Gastroesophageal sphincter (tissue), 4 donors: ENCODE results near the gene DGKG. TPM values are rescaled to one million over a fixed set of nuclear protein-coding genes. Genes with fewer than 3 reads are reported as not detected.
A peak's percentile ranks its signal among the peaks of the same experiment; 100 is the strongest.

Source experiments
- ATAC-seq: fragments of 150-250 bp; one replicate; pipeline ENCODE4 v1.9.1; 2016; ENCODE audit warnings: mild to moderate bottlenecking, moderate library complexity
- H3K27ac ChIP-seq, 4 donors: fragments of 200-600 bp; sonication (generic) in 3 of 4; 1 replicate in 3 of 4; 2 replicates in 1 of 4; pipeline ENCODE4 v1.5.1; 2016 to 2019
- H3K27me3 ChIP-seq: fragments of 200-600 bp; sonication (generic); one replicate; pipeline ENCODE4 v1.5.1; 2019
- H3K36me3 ChIP-seq, 2 donors: fragments of 200-600 bp; sonication (generic); one replicate each; pipeline ENCODE4 v1.5.1; 2019; ENCODE audit warnings: control low read depth in 1 of 2
- H3K4me1 ChIP-seq, 3 donors: fragments of 200-600 bp; sonication (generic); 1 replicate in 2 of 3; 2 replicates in 1 of 3; pipeline ENCODE4 v1.5.1; 2016 to 2019; ENCODE audit warnings: control low read depth in 2 of 3
- H3K4me3 ChIP-seq, 2 donors: fragments of 200-600 bp; sonication (generic); one replicate each; pipeline ENCODE4 v1.5.1; 2019; ENCODE audit warnings: mild to moderate bottlenecking in 1 of 2, moderate library complexity in 1 of 2
- H3K9me3 ChIP-seq, 3 donors: fragments of 200-600 bp; sonication (generic); one replicate each; pipeline ENCODE4 v1.5.1; 2017 to 2019; ENCODE audit warnings: control low read depth in 2 of 3
- EP300 ChIP-seq: sonication (generic); formaldehyde crosslinking; IDR thresholded peaks from one replicate; pipeline ENCODE4 v1.6.1; 2017; ENCODE audit warnings: antibody characterized with exemption, mild to moderate bottlenecking
- POLR2A ChIP-seq, 2 donors: fragments of 450-650 bp; IDR thresholded peaks; one replicate each; pipeline ENCODE4 v1.6.1; 2017; ENCODE audit warnings: antibody characterized with exemption in 2 of 2, mild to moderate bottlenecking in 2 of 2, moderate library complexity in 1 of 2
- POLR2AphosphoS5 ChIP-seq: sonication (generic); formaldehyde crosslinking; IDR thresholded peaks from one replicate; pipeline ENCODE4 v1.6.1; 2017; ENCODE audit warnings: antibody characterized with exemption
- WGBS, 2 donors: methylation state at CpG; one replicate each; pipeline ENCODE4 v1.1.5; 2018; ENCODE audit warnings: low coverage in 1 of 2; 5-methylcytosine and 5-hydroxymethylcytosine counted together
- total RNA-seq, 4 donors: library from RNA; depleted of rRNA; stranded (reverse); fragments of >200 nt; gene quantifications; one replicate each; pipeline ENCODE4 v1.1.0, GENCODE V29; 2016
- TF ChIP-seq, protein P1 (sequence below), 4 experiments: fragments of 200-600 bp in 2 of 4; fragments of 450-650 bp in 2 of 4; sonication (generic) in 1 of 4; IDR thresholded peaks; one replicate each; pipeline ENCODE4 v1.5.1; 2017 to 2019; ENCODE audit warnings: antibody characterized with exemption in 4 of 4, mild to moderate bottlenecking in 2 of 4, moderate library complexity in 2 of 4

Gene DGKG
- total RNA-seq, 4 donors from 2014 or later: 46.3 to 134 (median 90.4) TPM

DNA sequence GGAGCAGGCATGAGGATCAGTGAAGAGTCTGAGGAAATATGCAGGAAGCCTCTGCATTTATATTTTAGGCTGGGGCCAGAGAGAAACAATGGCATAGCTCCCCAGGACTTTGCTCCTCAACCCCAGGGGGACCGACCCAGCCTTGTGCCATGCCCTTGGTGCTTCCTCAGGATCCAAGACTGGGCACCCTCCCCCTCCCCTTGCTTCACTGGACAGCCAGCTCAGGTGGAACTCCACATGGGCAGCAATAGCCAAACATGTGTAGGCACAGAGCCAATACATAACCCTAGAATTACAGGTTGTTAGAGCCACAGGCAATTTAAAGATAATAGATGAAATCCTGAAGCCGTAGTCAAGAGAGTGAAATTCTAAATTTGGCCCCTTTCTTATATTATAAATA is 180.1 kb downstream of the DGKG start:
- TF ChIP-seq POLR2AphosphoS5 (no peak), EP300 (no peak), POLR2A (IDR thresholded peaks at IDR 0.05) (no peak)
- TF ChIP-seq, protein P1, sequence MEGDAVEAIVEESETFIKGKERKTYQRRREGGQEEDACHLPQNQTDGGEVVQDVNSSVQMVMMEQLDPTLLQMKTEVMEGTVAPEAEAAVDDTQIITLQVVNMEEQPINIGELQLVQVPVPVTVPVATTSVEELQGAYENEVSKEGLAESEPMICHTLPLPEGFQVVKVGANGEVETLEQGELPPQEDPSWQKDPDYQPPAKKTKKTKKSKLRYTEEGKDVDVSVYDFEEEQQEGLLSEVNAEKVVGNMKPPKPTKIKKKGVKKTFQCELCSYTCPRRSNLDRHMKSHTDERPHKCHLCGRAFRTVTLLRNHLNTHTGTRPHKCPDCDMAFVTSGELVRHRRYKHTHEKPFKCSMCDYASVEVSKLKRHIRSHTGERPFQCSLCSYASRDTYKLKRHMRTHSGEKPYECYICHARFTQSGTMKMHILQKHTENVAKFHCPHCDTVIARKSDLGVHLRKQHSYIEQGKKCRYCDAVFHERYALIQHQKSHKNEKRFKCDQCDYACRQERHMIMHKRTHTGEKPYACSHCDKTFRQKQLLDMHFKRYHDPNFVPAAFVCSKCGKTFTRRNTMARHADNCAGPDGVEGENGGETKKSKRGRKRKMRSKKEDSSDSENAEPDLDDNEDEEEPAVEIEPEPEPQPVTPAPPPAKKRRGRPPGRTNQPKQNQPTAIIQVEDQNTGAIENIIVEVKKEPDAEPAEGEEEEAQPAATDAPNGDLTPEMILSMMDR (IDR thresholded peaks at IDR 0.05): no peak
- H3K9me3 ChIP-seq: no peaks in the 10 kb centered on the region
- WGBS, 2 donors: 83 to 94% methylated on average over 2 of the region's 2 CpGs
- H3K4me3 ChIP-seq: no peak overlapping the region
- no peaks in the 10 kb centered on the region for H3K27me3 ChIP-seq
- no peak for ATAC-seq
- no peak overlapping the region for H3K27ac ChIP-seq
- H3K4me1 ChIP-seq: peaks cover 0 to 9% (median 0%) of the 10 kb centered on the region in 3 donors
- peaks cover 0 to 94% of the 10 kb centered on the region in 2 donors for H3K36me3 ChIP-seq

DNA sequence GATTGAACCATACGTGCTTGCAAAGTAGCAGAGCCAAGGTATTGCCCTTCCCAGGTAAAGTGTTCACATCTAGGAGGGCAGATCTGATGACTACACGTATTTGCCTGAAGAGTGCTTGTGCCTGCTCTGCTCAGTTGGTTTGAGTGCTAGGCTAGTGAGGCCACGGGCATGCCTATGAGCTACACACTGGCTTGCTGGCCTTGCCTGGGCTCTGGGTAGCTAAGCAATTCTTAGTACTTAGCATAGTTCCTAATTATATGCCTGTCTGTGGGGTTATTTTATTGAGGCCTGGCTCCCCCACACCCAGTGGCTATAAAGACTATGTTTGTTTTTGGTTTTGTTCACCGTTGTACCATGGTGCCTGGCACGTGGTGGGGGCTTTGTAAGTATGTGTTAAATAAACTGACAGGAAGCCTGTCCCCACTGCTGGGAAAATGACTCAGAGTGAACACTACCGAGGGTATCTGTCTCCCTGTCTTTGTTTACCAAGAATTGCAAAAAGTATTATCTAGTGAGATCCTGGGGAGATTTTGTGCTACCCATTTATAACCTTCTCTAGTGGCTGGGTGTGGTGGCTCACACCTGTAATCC is 181.0 kb downstream of the DGKG start:
- Histone ChIP-seq H3K27ac (no peak overlapping the region), H3K4me3 (no peak overlapping the region), H3K36me3 (peaks cover 0 to 85% of the 10 kb centered on the region in 2 donors), H3K4me1 (peaks cover 0 to 18% (median 0%) of the 10 kb centered on the region in 3 donors), H3K9me3 (no peaks in the 10 kb centered on the region), H3K27me3 (no peaks in the 10 kb centered on the region)
- TF ChIP-seq EP300: no peak
- no peak for TF ChIP-seq POLR2A (IDR thresholded peaks at IDR 0.05)
- TF ChIP-seq, protein P1 (IDR thresholded peaks at IDR 0.05): no peak
- no peak for TF ChIP-seq POLR2AphosphoS5
- WGBS, 2 donors: 44 to 48% methylated on average over 3 of the region's 6 CpGs
- ATAC-seq: no peak

DNA sequence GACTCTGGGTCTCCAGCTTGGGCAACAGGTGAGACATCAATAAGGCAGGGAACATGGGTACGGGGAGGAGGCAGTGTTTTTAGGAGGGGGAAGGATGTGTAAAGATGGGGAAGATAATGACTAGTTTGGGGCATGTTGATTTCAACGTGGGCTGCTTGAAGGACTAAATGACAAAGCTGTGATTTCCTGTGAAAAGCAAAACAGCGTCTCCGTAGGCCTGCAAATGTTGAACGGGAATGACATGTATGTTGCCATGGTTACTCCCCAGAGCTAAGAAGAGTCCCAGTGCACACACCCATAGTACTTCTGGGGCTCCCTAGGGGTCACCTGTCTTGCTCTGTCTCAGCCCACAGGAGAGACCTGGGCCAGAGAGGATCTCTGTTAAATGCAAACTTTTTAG is 181.9 kb downstream of the DGKG start:
- no peak for ATAC-seq
- no peak overlapping the region for H3K4me3 ChIP-seq
- H3K4me1 ChIP-seq: peaks cover 0 to 22% (median 0%) of the 10 kb centered on the region in 3 donors
- WGBS, 2 donors: 15 to 53% methylated on average over 2 to 5 of the region's 5 CpGs
- TF ChIP-seq POLR2A (IDR thresholded peaks at IDR 0.05) (no peak), POLR2AphosphoS5 (no peak), EP300 (no peak)
- TF ChIP-seq, protein P1 (IDR thresholded peaks at IDR 0.05): no peak
- peaks cover 0 to 81% of the 10 kb centered on the region in 2 donors for H3K36me3 ChIP-seq
- no peak overlapping the region for H3K27ac ChIP-seq
- H3K27me3 ChIP-seq: no peaks in the 10 kb centered on the region
- no peaks in the 10 kb centered on the region for H3K9me3 ChIP-seq

DNA sequence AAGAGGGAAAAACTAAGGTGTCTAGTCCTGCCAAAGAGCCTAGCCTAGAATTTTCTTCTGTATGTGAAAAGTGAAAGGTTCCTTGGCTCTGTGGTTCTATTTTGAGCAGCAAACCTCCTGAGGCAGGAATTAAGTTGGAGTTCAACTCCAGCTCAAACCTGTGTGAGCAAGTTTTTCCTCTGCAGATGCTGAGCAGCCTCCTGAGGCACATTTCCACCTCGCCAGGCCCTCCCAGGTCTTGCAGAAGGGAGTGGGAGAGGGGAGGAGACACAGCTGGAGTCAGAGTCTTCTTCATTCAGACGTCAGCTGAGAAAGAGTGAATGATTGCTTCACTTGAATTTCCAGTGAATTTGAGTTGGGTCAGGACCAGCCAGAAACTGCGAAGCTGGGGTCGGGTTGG is 183.6 kb downstream of the DGKG start:
- no peak for ATAC-seq
- Histone ChIP-seq H3K36me3 (peaks cover 0 to 84% of the 10 kb centered on the region in 2 donors), H3K27me3 (no peaks in the 10 kb centered on the region), H3K4me1 (peaks cover 0 to 22% (median 0%) of the 10 kb centered on the region in 3 donors), H3K4me3 (no peak overlapping the region), H3K9me3 (no peaks in the 10 kb centered on the region), H3K27ac (no peak overlapping the region)
- 87 to 100% methylated on average over 2 to 4 of the region's 4 CpGs for WGBS, 2 donors
- no peak for TF ChIP-seq POLR2A (IDR thresholded peaks at IDR 0.05)
- no peak for TF ChIP-seq EP300
- TF ChIP-seq, protein P1 (IDR thresholded peaks at IDR 0.05): no peak
- TF ChIP-seq POLR2AphosphoS5: no peak

DNA sequence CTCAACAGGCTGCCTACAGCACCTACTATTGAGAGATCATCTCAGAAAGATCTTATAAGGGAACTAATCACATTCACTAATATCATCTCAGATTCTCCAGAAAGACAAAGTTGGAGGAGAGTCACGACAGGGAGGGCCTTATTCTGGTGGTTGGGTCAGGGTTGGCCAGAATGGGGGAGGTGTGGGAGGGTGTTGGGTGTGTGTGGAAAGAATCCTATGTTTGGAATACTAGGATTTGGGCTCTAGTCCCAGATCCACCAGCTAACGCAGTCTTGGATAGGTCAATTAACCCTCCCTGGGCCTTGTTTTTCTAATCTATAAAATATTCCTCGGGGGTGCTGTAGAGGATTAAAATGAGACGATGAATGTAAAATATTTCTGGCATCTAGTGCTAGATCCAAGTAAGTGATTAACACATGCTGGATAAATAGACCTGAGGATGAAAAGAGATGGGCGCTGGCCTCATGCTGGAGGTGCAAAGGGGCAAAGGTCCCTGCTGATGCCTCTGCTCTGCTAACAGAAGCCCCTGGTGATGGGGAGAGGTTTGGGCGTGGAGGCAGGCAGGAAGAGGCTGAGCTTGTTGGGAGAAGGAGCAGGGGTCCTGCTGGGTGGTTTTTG is 185.6 kb downstream of the DGKG start:
- H3K27me3 ChIP-seq: no peaks in the 10 kb centered on the region
- TF ChIP-seq, protein P1 (IDR thresholded peaks at IDR 0.05): no peak
- TF ChIP-seq POLR2A (IDR thresholded peaks at IDR 0.05): no peak
- no peak for TF ChIP-seq EP300
- no peak for TF ChIP-seq POLR2AphosphoS5
- ATAC-seq: no peak
- H3K9me3 ChIP-seq: no peaks in the 10 kb centered on the region
- peaks cover 0 to 81% of the 10 kb centered on the region in 2 donors for H3K36me3 ChIP-seq
- H3K4me3 ChIP-seq: no peak overlapping the region
- H3K27ac ChIP-seq: peak overlapping the region in 3 of 4 donors; percentile 23 to 62 (median 26)
- H3K4me1 ChIP-seq: peaks cover 0 to 22% (median 0%) of the 10 kb centered on the region in 3 donors
- WGBS, 2 donors: 21 to 49% methylated on average over 5 to 6 of the region's 6 CpGs
